Measurements from ENCODE around the gene AKT1S1. TPM values are rescaled to one million over a fixed set of nuclear protein-coding genes. Genes with fewer than 3 reads are reported as not detected.

The AKT1S1 gene
- total RNA-seq, 4 donors from 2014 or later: 17.2 to 30.5 (median 23.3) TPM

DNA sequence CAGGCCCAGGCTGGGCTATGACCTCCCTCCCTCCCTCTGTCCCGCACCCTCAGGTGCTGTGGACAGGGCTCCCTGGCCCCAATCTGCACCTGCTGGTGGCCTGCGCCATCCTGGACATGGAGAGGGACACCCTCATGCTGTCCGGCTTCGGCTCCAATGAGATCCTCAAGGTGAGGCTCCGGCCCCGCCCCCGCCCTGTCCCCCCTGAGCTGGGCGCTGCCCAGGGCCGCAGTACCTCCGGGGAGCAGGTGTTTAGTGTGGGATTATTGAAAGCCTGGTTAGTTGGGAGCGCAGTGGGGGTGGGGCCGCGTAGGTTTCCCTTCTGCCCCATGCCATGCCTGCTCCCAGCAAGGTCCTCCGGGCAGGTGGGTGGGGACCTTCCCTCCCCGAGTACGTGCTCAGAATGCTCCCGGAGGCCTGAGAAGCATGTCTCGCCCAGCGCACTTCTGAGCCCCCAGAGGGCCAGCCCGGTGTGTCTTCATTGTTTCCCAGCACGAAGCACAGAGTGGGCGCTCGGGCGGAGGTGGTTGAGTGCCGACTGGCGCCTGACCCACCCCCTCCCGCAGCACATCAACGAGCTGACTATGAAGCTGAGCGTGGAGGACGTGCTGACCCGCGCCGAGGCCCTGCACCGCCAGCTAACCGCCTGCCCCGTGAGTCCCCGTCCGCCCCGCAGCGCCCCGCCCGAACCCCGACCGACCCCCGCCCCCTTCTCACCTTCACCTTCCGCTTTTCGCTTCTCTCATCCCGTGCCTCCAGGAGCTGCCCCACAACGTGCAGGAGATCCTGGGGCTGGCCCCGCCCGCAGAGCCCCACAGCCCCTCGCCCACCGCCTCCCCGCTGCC is 10.7 kb upstream of the AKT1S1 start:
- H3K36me3 ChIP-seq: peaks cover 0 to 40% (median 0%) of the 10 kb centered on the region in 3 donors
- peaks cover 0 to 14% (median 8%) of the 10 kb centered on the region in 4 donors for H3K4me1 ChIP-seq
- H3K9me3 ChIP-seq: no peaks in the 10 kb centered on the region
- H3K4me3 ChIP-seq: no peak overlapping the region
- TF ChIP-seq POLR2A (IDR thresholded peaks at IDR 0.05): no peak
- no peak for TF ChIP-seq CTCF (IDR thresholded peaks at IDR 0.05)
- no peak for DNase-seq
- no peaks in the 10 kb centered on the region for H3K27me3 ChIP-seq
- no peak overlapping the region for H3K27ac ChIP-seq

GRCh38 chr19:49887037-49887664 is 10.0 kb upstream of the AKT1S1 start:
- H3K36me3 ChIP-seq: peaks cover 0 to 47% (median 4%) of the 10 kb centered on the region in 3 donors
- DNase-seq: peak in 1 of 3 donors; percentile 15
- no peak overlapping the region for H3K27ac ChIP-seq
- H3K9me3 ChIP-seq: no peaks in the 10 kb centered on the region
- H3K4me1 ChIP-seq: peaks cover 0 to 14% (median 8%) of the 10 kb centered on the region in 4 donors
- H3K4me3 ChIP-seq: no peak overlapping the region
- H3K27me3 ChIP-seq: no peaks in the 10 kb centered on the region
- TF ChIP-seq CTCF (IDR thresholded peaks at IDR 0.05) (no peak), POLR2A (IDR thresholded peaks at IDR 0.05) (no peak)

DNA sequence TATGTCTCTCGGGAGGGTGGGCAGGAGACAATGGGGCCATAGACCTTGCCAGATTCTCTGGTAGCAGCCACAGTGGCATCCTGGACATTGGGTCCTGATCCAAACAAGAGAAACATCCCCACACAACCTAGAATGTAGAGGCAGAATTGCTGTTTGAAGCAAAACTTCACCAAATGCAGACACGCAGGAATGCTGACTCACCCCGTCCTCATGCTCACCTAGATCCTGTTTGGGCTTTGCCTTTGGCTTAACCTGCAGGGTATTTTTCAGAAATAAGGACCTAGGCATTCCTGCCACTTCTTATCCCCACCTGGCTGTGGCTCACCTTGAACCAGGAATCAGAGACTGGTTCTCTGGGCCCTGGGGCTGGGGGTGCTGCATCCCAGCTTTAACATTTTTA is 7.6 kb upstream of the AKT1S1 start:
- Histone ChIP-seq H3K27ac (no peak overlapping the region), H3K4me3 (no peak overlapping the region), H3K36me3 (peaks cover 0 to 71% (median 4%) of the 10 kb centered on the region in 3 donors), H3K4me1 (peaks cover 0 to 3% (median under 1%) of the 10 kb centered on the region in 4 donors), H3K9me3 (no peaks in the 10 kb centered on the region), H3K27me3 (no peaks in the 10 kb centered on the region)
- DNase-seq: no peak
- TF ChIP-seq CTCF (IDR thresholded peaks at IDR 0.05) (no peak), POLR2A (IDR thresholded peaks at IDR 0.05) (no peak)

GRCh38 chr19:49884109-49884508 is 7.0 kb upstream of the AKT1S1 start:
- Histone ChIP-seq H3K27ac (no peak overlapping the region), H3K9me3 (no peaks in the 10 kb centered on the region), H3K4me1 (peaks cover 0 to under 1% (median 0%) of the 10 kb centered on the region in 4 donors), H3K4me3 (no peak overlapping the region), H3K36me3 (peaks cover 0 to 77% (median 4%) of the 10 kb centered on the region in 3 donors), H3K27me3 (no peaks in the 10 kb centered on the region)
- DNase-seq: no peak
- TF ChIP-seq CTCF (IDR thresholded peaks at IDR 0.05) (no peak), POLR2A (IDR thresholded peaks at IDR 0.05) (no peak)

GRCh38 chr19:49883094-49883493 is 5.9 kb upstream of the AKT1S1 start:
- no peak for DNase-seq
- H3K27ac ChIP-seq: no peak overlapping the region
- H3K4me1 ChIP-seq: peaks cover 0 to 11% (median 2%) of the 10 kb centered on the region in 4 donors
- H3K27me3 ChIP-seq: no peaks in the 10 kb centered on the region
- no peak overlapping the region for H3K4me3 ChIP-seq
- H3K36me3 ChIP-seq: peaks cover 0 to 83% (median 4%) of the 10 kb centered on the region in 3 donors
- TF ChIP-seq POLR2A (IDR thresholded peaks at IDR 0.05) (no peak), CTCF (IDR thresholded peaks at IDR 0.05) (no peak)
- H3K9me3 ChIP-seq: no peaks in the 10 kb centered on the region
